Measurements from ENCODE around the gene COL27A1. TPM values are rescaled to one million over a fixed set of nuclear protein-coding genes. Genes with fewer than 3 reads are reported as not detected.
"Not testable (repeated sequence)": the region's sequence is repeated elsewhere in the genome, so short reads cannot be mapped to it uniquely, and the experiment has no call there.

Gene COL27A1
- total and polyA plus RNA-seq, 5 donors, result 2.6 to 10.3 (median 8.4) TPM

GRCh38 chr9:114191402-114191801, 36.1 kb downstream of the COL27A1 start:
- H3K4me1 ChIP-seq (ENCODE audit: control insufficient read depth, insufficient read depth, low read length); DNase-seq; H3K27ac ChIP-seq (ENCODE audit: low read length); H3K9me3 ChIP-seq (ENCODE audit: control insufficient read depth, low read length); intact Hi-C loops (cut with DNase I); ATAC-seq; H3K4me3 ChIP-seq (ENCODE audit: low read length); H3K27me3 ChIP-seq (ENCODE audit: control insufficient read depth, insufficient read depth): not testable (repeated sequence)
- WGBS, result 96% methylated on average over 5 of the region's 5 CpGs

- Histone ChIP-seq H3K9me3 (ENCODE audit: control insufficient read depth, low read length) (no peaks in the 10 kb centered on the region), H3K4me3 (ENCODE audit: low read length) (no peak overlapping the region), H3K27ac (ENCODE audit: low read length) (no peak overlapping the region), H3K4me1 (ENCODE audit: control insufficient read depth, insufficient read depth, low read length) (no peaks in the 10 kb centered on the region), H3K27me3 (ENCODE audit: control insufficient read depth, insufficient read depth) (no peaks in the 10 kb centered on the region)
- ATAC-seq (no peak), DNase-seq (no peak)
- intact Hi-C loops (cut with DNase I), result no loop called here
- WGBS, result 100% methylated on average over 1 of the region's 1 CpG
Observed at GRCh38 chr9:114192539-114192938, 37.2 kb downstream of the COL27A1 start.

- Histone ChIP-seq H3K27me3 (ENCODE audit: control insufficient read depth, insufficient read depth) (no peaks in the 10 kb centered on the region), H3K9me3 (ENCODE audit: control insufficient read depth, low read length) (no peaks in the 10 kb centered on the region), H3K27ac (ENCODE audit: low read length) (no peak overlapping the region), H3K4me1 (ENCODE audit: control insufficient read depth, insufficient read depth, low read length) (no peaks in the 10 kb centered on the region), H3K4me3 (ENCODE audit: low read length) (no peak overlapping the region)
- WGBS, result 97% methylated on average over 3 of the region's 3 CpGs
- ATAC-seq (no peak), DNase-seq (no peak)
- intact Hi-C loops (cut with DNase I), result no loop called here
Observed at GRCh38 chr9:114193090-114193489, 37.8 kb downstream of the COL27A1 start.

- 94% methylated on average over 8 of the region's 8 CpGs for WGBS
- ATAC-seq (no peak), DNase-seq (no peak)
- Histone ChIP-seq H3K4me1 (ENCODE audit: control insufficient read depth, insufficient read depth, low read length) (no peaks in the 10 kb centered on the region), H3K4me3 (ENCODE audit: low read length) (no peak overlapping the region), H3K9me3 (ENCODE audit: control insufficient read depth, low read length) (no peaks in the 10 kb centered on the region), H3K27me3 (ENCODE audit: control insufficient read depth, insufficient read depth) (no peaks in the 10 kb centered on the region), H3K27ac (ENCODE audit: low read length) (no peak overlapping the region)
- intact Hi-C loops (cut with DNase I), result no loop called here
Observed at GRCh38 chr9:114196117-114196516, 40.8 kb downstream of the COL27A1 start.

- Histone ChIP-seq H3K4me3 (ENCODE audit: low read length) (no peak overlapping the region), H3K27ac (ENCODE audit: low read length) (no peak overlapping the region), H3K9me3 (ENCODE audit: control insufficient read depth, low read length) (no peaks in the 10 kb centered on the region), H3K4me1 (ENCODE audit: control insufficient read depth, insufficient read depth, low read length) (no peaks in the 10 kb centered on the region), H3K27me3 (ENCODE audit: control insufficient read depth, insufficient read depth) (no peaks in the 10 kb centered on the region)
- intact Hi-C loops (cut with DNase I), result no loop called here
- ATAC-seq, result no peak
- WGBS, result 74% methylated on average over 8 of the region's 8 CpGs
- DNase-seq, result no peak
Observed at GRCh38 chr9:114196979-114197622, 41.8 kb downstream of the COL27A1 start.

GRCh38 chr9:114198249-114199040, 43.1 kb downstream of the COL27A1 start:
- H3K4me1 ChIP-seq (ENCODE audit: control insufficient read depth, insufficient read depth, low read length), result no peaks in the 10 kb centered on the region
- intact Hi-C loops (cut with DNase I), result no loop called here
- no peak overlapping the region for H3K4me3 ChIP-seq (ENCODE audit: low read length)
- H3K9me3 ChIP-seq (ENCODE audit: control insufficient read depth, low read length), result no peaks in the 10 kb centered on the region
- WGBS, result 88% methylated on average over 8 of the region's 8 CpGs
- ATAC-seq (no peak), DNase-seq (no peak)
- H3K27ac ChIP-seq (ENCODE audit: low read length), result no peak overlapping the region
- H3K27me3 ChIP-seq (ENCODE audit: control insufficient read depth, insufficient read depth), result no peaks in the 10 kb centered on the region

- Histone ChIP-seq H3K27ac (ENCODE audit: low read length) (no peak overlapping the region), H3K4me1 (ENCODE audit: control insufficient read depth, insufficient read depth, low read length) (peaks cover 4% of the 10 kb centered on the region), H3K27me3 (ENCODE audit: control insufficient read depth, insufficient read depth) (no peaks in the 10 kb centered on the region), H3K9me3 (ENCODE audit: control insufficient read depth, low read length) (no peaks in the 10 kb centered on the region), H3K4me3 (ENCODE audit: low read length) (no peak overlapping the region)
- no peak for DNase-seq
- intact Hi-C loops (cut with DNase I), result no loop called here
- 89% methylated on average over 17 of the region's 17 CpGs for WGBS
- no peak for ATAC-seq
Observed at GRCh38 chr9:114200721-114201300, 45.5 kb downstream of the COL27A1 start.

GRCh38 chr9:114202396-114202795, 47.1 kb downstream of the COL27A1 start:
- WGBS, result 83% methylated on average over 6 of the region's 6 CpGs
- no peak for DNase-seq
- H3K4me1 ChIP-seq (ENCODE audit: control insufficient read depth, insufficient read depth, low read length), result peaks cover 12% of the 10 kb centered on the region
- no peak overlapping the region for H3K27ac ChIP-seq (ENCODE audit: low read length)
- no peak overlapping the region for H3K4me3 ChIP-seq (ENCODE audit: low read length)
- intact Hi-C loops (cut with DNase I), result no loop called here
- no peaks in the 10 kb centered on the region for H3K9me3 ChIP-seq (ENCODE audit: control insufficient read depth, low read length)
- H3K27me3 ChIP-seq (ENCODE audit: control insufficient read depth, insufficient read depth), result no peaks in the 10 kb centered on the region
- no peak for ATAC-seq

- 81% methylated on average over 4 of the region's 4 CpGs for WGBS
- intact Hi-C loops (cut with DNase I), result no loop called here
- Histone ChIP-seq H3K4me1 (ENCODE audit: control insufficient read depth, insufficient read depth, low read length) (peaks cover 12% of the 10 kb centered on the region), H3K9me3 (ENCODE audit: control insufficient read depth, low read length) (no peaks in the 10 kb centered on the region), H3K4me3 (ENCODE audit: low read length) (no peak overlapping the region), H3K27ac (ENCODE audit: low read length) (no peak overlapping the region), H3K27me3 (ENCODE audit: control insufficient read depth, insufficient read depth) (no peaks in the 10 kb centered on the region)
- no peak for ATAC-seq
- no peak for DNase-seq
Observed at GRCh38 chr9:114202849-114203248, 47.5 kb downstream of the COL27A1 start.

GRCh38 chr9:114203410-114204140, 48.2 kb downstream of the COL27A1 start:
- 91% methylated on average over 11 of the region's 11 CpGs for WGBS
- Histone ChIP-seq H3K9me3 (ENCODE audit: control insufficient read depth, low read length) (no peaks in the 10 kb centered on the region), H3K27me3 (ENCODE audit: control insufficient read depth, insufficient read depth) (no peaks in the 10 kb centered on the region), H3K27ac (ENCODE audit: low read length) (no peak overlapping the region), H3K4me3 (ENCODE audit: low read length) (no peak overlapping the region), H3K4me1 (ENCODE audit: control insufficient read depth, insufficient read depth, low read length) (peaks cover 12% of the 10 kb centered on the region)
- DNase-seq (no peak), ATAC-seq (no peak)
- intact Hi-C loops (cut with DNase I), result no loop called here

GRCh38 chr9:114204265-114204664, 48.9 kb downstream of the COL27A1 start:
- intact Hi-C loops (cut with DNase I), result no loop called here
- WGBS, result 91% methylated on average over 4 of the region's 4 CpGs
- no peaks in the 10 kb centered on the region for H3K9me3 ChIP-seq (ENCODE audit: control insufficient read depth, low read length)
- H3K27ac ChIP-seq (ENCODE audit: low read length), result no peak overlapping the region
- no peak overlapping the region for H3K4me3 ChIP-seq (ENCODE audit: low read length)
- H3K27me3 ChIP-seq (ENCODE audit: control insufficient read depth, insufficient read depth), result no peaks in the 10 kb centered on the region
- H3K4me1 ChIP-seq (ENCODE audit: control insufficient read depth, insufficient read depth, low read length), result peaks cover 12% of the 10 kb centered on the region
- ATAC-seq, result no peak
- peak in 1 of 3 donors; percentile 18 for DNase-seq
